GM12801 (cell line): Measurements from ENCODE around the gene SLC44A4.

Experiments
- TF ChIP-seq, protein P1 (sequence below): IDR thresholded peaks from one replicate; pipeline ENCODE4 v1.5.1; 2011; ENCODE audit warnings: control low read depth; ENCODE audit not compliant: insufficient read length; ENCODE audit errors: extremely low read depth

Gene SLC44A4

DNA sequence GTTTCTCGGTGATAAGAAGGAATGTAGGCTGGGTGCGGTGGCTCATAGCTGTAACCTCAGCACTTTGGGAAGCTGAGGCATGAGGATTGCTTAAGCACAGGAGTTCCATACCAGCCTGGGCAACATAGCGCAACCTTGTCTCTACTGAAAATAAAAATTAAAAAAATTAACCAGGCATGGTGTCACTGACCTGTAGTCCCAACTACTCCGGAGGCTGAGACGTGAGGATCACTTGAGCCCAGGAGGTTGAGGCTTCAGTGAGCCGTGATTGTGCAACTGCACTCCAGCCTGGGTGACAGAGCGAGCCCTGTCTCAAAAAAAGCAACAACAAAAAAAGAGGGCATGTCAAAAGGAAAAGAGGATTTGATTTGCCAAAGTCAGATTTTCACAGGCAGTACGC is 20.1 kb downstream of the SLC44A4 start:
- TF ChIP-seq, protein P1, sequence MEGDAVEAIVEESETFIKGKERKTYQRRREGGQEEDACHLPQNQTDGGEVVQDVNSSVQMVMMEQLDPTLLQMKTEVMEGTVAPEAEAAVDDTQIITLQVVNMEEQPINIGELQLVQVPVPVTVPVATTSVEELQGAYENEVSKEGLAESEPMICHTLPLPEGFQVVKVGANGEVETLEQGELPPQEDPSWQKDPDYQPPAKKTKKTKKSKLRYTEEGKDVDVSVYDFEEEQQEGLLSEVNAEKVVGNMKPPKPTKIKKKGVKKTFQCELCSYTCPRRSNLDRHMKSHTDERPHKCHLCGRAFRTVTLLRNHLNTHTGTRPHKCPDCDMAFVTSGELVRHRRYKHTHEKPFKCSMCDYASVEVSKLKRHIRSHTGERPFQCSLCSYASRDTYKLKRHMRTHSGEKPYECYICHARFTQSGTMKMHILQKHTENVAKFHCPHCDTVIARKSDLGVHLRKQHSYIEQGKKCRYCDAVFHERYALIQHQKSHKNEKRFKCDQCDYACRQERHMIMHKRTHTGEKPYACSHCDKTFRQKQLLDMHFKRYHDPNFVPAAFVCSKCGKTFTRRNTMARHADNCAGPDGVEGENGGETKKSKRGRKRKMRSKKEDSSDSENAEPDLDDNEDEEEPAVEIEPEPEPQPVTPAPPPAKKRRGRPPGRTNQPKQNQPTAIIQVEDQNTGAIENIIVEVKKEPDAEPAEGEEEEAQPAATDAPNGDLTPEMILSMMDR, result no peak

DNA sequence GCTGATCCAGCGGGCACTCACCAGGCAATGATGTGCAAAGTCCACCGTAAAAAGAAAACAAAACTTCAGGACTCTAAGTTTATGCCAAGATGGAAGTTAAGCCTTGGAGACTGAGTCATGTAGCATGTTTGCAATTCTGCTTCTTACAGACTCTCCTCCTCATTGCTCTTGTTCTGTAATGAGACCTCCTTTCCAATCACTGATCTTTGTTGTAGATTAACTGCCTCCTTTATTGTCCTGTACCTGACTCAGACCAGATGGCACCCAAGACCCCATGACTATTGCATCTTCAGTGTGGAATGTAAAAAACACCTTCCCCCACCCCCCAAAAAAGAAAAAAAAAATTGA is 27.3 kb downstream of the SLC44A4 start:
- TF ChIP-seq, protein P1, result no peak

DNA sequence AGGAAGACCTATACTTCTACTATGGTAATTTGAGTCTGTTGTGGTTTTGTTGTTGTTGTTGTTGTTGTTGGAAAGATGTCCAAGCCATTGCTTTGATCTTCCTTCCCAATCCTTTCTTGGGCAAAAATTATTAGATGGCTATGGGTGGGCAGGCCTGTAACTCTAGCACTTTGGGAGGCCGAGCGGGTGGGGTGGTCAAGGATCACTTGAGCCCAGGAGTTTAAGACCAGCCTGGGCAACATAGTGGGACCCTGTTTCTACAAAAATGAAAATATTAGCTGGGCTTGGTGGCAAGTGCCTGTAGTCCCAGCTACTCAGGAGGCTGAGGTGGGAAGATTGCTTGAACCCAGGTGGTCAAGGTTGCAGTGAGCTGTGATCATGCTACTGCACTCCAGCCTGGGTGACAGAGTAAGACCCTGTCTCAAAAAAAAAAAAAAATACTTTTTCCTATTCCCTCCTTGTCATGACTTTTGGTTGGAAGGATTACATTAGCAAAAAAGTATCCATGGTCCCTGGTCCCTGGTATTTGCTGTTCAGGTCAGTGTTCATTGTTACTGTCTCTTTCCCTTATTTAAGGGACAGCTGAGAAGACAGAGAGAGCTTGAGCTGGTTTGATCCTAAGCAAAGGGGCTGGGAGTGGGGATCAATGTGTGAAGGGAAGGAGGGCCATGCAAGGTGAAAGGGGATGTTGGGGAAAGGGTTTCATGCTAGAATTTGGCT is 27.9 kb downstream of the SLC44A4 start:
- TF ChIP-seq, protein P1, result no peak

DNA sequence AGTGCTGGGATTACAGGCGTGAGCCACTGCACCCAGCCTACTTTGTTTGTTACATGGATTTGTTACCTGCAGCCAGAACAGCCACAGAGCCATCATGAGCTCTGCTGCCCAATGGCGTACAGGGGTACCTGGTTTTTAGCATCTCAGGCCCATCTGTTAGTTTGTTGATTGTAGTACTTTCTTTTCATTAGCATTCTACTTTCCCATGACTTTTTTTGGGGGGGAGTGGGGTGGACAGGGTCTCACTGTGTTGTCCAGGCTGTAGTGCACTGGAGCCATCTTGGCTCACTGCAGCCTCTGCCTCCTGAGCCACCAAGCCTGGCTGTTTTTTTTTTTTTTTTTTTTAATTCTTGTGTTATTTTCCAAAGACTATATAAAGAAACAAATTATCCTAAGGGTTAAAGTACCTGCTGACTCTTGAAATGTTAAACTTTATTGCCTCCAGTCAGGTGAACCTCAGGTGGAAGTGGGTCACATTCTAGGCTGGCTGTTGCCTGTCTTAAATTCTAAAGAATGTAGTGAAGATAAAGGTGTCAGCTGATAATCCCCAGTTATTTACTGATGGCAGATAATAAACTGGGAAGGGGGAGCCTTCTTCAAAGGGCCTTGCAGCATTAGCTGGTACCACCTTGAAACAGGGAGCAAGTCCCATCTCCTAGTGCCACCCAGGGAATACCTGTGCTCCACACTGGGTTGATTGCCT is 31.4 kb downstream of the SLC44A4 start:
- TF ChIP-seq, protein P1, result no peak

DNA sequence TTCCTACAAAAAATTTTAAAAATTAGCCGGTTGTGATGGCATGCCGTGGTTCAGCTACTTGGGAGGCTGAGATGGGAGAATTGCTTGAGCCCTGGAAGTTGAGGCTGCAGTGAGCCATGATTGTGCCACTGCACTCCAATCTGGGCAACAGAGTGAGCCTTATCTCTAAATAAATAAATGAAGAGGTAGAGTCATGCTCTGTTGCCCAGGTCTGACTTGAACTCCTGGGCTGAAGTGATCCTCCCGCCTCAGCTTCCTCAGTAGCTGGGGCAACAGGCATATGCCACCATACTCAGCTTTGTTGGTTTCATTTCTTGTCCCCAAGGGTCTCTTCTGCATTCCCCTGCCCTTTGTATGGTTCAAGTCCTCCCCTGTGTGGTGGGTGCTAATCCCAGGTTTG is 34.3 kb downstream of the SLC44A4 start:
- TF ChIP-seq, protein P1, result no peak

DNA sequence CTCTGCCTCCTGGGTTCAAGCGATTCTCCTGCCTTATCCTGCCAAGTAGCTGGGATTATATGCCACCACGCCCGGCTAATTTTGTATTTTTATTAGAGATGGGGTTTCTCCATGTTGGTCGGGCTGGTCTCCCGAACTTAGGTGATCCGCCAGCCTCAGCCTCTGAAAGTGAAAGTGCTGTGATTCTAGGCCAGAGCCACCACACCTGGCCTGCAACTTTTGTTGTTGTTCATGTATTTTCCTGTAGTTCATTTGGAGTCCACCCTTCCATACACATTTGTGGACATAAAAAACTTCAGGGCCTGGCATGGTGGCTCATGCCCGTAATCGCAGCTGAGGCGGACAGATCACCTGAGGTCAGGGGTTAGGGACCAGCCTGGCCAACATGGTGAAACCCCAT is 36.7 kb downstream of the SLC44A4 start:
- TF ChIP-seq, protein P1, result no peak

DNA sequence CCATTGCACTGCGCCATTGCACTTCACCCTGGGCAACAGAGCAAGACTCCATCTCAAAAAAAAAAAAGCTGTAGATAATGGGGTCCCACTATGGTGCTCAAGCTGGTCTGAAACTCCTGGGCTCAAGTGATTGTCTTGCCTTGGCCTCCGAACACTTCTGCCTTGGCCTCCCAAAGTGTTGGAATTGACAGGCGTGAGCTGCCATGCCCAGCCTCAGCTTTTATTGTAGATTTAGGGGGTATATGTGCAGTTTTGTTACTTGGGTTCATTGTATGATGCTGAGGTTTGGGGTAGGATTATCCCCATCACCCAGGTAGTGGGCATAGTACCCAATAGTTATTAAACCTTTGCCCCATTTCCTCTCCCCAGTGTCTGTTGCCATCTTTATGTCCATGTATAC is 39.8 kb downstream of the SLC44A4 start:
- TF ChIP-seq, protein P1, result no peak
